Lung (tissue), 16 donors: Measurements from ENCODE around the gene DIDO1. TPM values are rescaled to one million over a fixed set of nuclear protein-coding genes. Genes with fewer than 3 reads are reported as not detected.

Experiments
- ATAC-seq: fragments of 200-7000 bp; cut with Tn5 transposase; one replicate; pipeline ENCODE4 v1.9.1; 2020; ENCODE audit warnings: moderate number of reproducible peaks; ENCODE audit not compliant: insufficient read depth, low FRiP score
- DNase-seq, 3 donors: peaks; one replicate each; pipeline ENCODE4 v3.0.0-alpha.2; 2013 to 2017
- H3K27ac ChIP-seq, 2 donors: one replicate each; pipeline ENCODE4 v1.5.1; 2013; ENCODE audit warnings: mild to moderate bottlenecking in 2 of 2, moderate library complexity in 2 of 2, control low read depth in 1 of 2, inconsistent platforms in 1 of 2, low read depth in 1 of 2, low read length in 1 of 2
- H3K27me3 ChIP-seq, 3 donors: one replicate each; pipeline ENCODE4 v1.5.1; 2013; ENCODE audit warnings: low read length in 2 of 3; ENCODE audit not compliant: control insufficient read depth in 3 of 3, insufficient read depth in 3 of 3
- H3K36me3 ChIP-seq, 4 donors: one replicate each; pipeline ENCODE4 v1.5.1; 2013; ENCODE audit warnings: low read length in 4 of 4, mild to moderate bottlenecking in 1 of 4, moderate library complexity in 1 of 4; ENCODE audit not compliant: control insufficient read depth in 4 of 4, insufficient read depth in 4 of 4
- H3K4me1 ChIP-seq, 5 donors: one replicate each; pipeline ENCODE4 v1.5.1; 2013; ENCODE audit warnings: low read length in 5 of 5, mild to moderate bottlenecking in 2 of 5, moderate library complexity in 1 of 5; ENCODE audit not compliant: control insufficient read depth in 5 of 5, insufficient read depth in 5 of 5
- H3K4me3 ChIP-seq: one replicate; pipeline ENCODE4 v1.5.1; 2013; ENCODE audit warnings: mild to moderate bottlenecking, control low read depth, moderate library complexity
- H3K9ac ChIP-seq, 2 donors: one replicate each; pipeline ENCODE4 v1.5.1; 2013; ENCODE audit warnings: low read length in 2 of 2, control low read depth in 1 of 2; ENCODE audit not compliant: insufficient read depth in 1 of 2
- H3K9me3 ChIP-seq, 4 donors: one replicate each; pipeline ENCODE4 v1.5.1; 2013; ENCODE audit warnings: low read length in 3 of 4, mild to moderate bottlenecking in 1 of 4, moderate library complexity in 1 of 4; ENCODE audit not compliant: control insufficient read depth in 4 of 4, insufficient read depth in 3 of 4
- CTCF ChIP-seq: IDR thresholded peaks from 2 replicates; pipeline ENCODE4 v1.5.1; 2012; ENCODE audit warnings: mild to moderate bottlenecking; ENCODE audit errors: control extremely low read depth, extremely low read depth
- WGBS, 2 donors: extraction: QIAGEN DNeasy Blood & Tissue Kit; methylation state at CpG; one replicate each; pipeline ENCODE4 v1.1.7; 2013; 5-methylcytosine and 5-hydroxymethylcytosine counted together
- long read RNA-seq, 5 donors: transcript quantifications; one replicate each; lab custom pipeline, GENCODE V29; 2026
- polyA plus RNA-seq, 2 donors: library from polyadenylated mRNA; stranded (reverse); fragments of 200-250 nt; gene quantifications; one replicate each; pipeline ENCODE4 v1.2.1, GENCODE V29; 2013
- total RNA-seq, 2 donors: library from RNA; depleted of rRNA in 1 of 2; stranded (reverse); fragments of >200 nt in 1 of 2; gene quantifications; one replicate each; pipeline ENCODE4 v1.2.1, GENCODE V29; 2014 to 2021
- donor health status: control.
- donor health status: control.
- donor health status: Bipolar disorder and iron deficiency.
- donor health status: healthy.
- donor health status: DM: yes; HTN: yes; CAD: no.

DIDO1 gene
- total RNA-seq (10 to 100 TPM; 50.4 to 71.2 TPM), polyA plus RNA-seq (10 to 100 TPM; 19.6 to 21.2 TPM)
- long read RNA-seq, donor 1, full-length matches to known transcripts: 8 of 54 reads
- long read RNA-seq, donor 1, partial matches to known transcripts: 5 of 54 reads
- long read RNA-seq, donor 1, other reads (novel, unspliced or antisense): 41 of 54 reads
- long read RNA-seq, donor 2, partial matches to known transcripts: 47 of 48 reads
- long read RNA-seq, donor 2, other reads (novel, unspliced or antisense): 0 of 48 reads
- long read RNA-seq, donor 3, transcript DIDO1-202 (6 exons, 2,707 nt): major isoform, 10 of 11 reads
- long read RNA-seq, donor 3, partial matches to known transcripts: 0 of 11 reads
- long read RNA-seq, donor 3, other reads (novel, unspliced or antisense): 0 of 11 reads
- long read RNA-seq, donor 4, partial matches to known transcripts: 13 of 17 reads
- long read RNA-seq, donor 4, other reads (novel, unspliced or antisense): 0 of 17 reads
- long read RNA-seq, donor 5, transcript DIDO1-202 (6 exons, 2,707 nt): major isoform, 6 of 14 reads
- long read RNA-seq, donor 5, partial matches to known transcripts: 6 of 14 reads
- long read RNA-seq, donor 5, other reads (novel, unspliced or antisense): 0 of 14 reads

- H3K27me3 ChIP-seq: no peaks in the 10 kb centered on the region
- H3K27ac ChIP-seq: peak within 1 kb of the TSS; percentile 99 to 100
- no peaks in the 10 kb centered on the region for H3K36me3 ChIP-seq
- peaks cover 0 to 1% (median 0%) of the 10 kb centered on the region in 4 donors for H3K9me3 ChIP-seq
- DNase-seq: peak; percentile 85 to 93 (median 86)
- H3K9ac ChIP-seq: peak within 1 kb of the TSS; percentile 82 to 83
- peak within 1 kb of the TSS; percentile 100 for H3K4me3 ChIP-seq
- peaks cover 22 to 55% (median 25%) of the 10 kb centered on the region in 5 donors for H3K4me1 ChIP-seq
- TF ChIP-seq CTCF: peak; percentile 58
- 2% methylated on average over 66 to 92 of the region's 92 CpGs for WGBS, 2 donors
- ATAC-seq: peak; percentile 85
These were observed at the start of gene DIDO1 for GRCh38 chr20:62926229-62927127. TSS of gene DIDO1 (minus strand) at chr20:62926505.

GRCh38 chr20:62975251-62975760 is 49.0 kb upstream of the DIDO1 start:
- DNase-seq: no peak
- H3K4me3 ChIP-seq: no peak overlapping the region
- ATAC-seq: no peak
- 77 to 78% methylated on average over 10 of the region's 10 CpGs for WGBS, 2 donors
- no peak overlapping the region for H3K9ac ChIP-seq
- H3K36me3 ChIP-seq: no peaks in the 10 kb centered on the region
- no peak overlapping the region for H3K27ac ChIP-seq
- peaks cover 0 to 2% (median 0%) of the 10 kb centered on the region in 4 donors for H3K9me3 ChIP-seq
- peaks cover 0 to 60% (median 41%) of the 10 kb centered on the region in 3 donors for H3K27me3 ChIP-seq
- TF ChIP-seq CTCF: no peak
- H3K4me1 ChIP-seq: no peaks in the 10 kb centered on the region

GRCh38 chr20:62972845-62973745 is 46.8 kb upstream of the DIDO1 start:
- Histone ChIP-seq H3K27me3 (peaks cover 0 to 45% (median 35%) of the 10 kb centered on the region in 3 donors), H3K4me3 (no peak overlapping the region), H3K9me3 (peaks cover 0 to 2% (median 0%) of the 10 kb centered on the region in 4 donors), H3K4me1 (peaks cover 0 to 3% (median 0%) of the 10 kb centered on the region in 5 donors), H3K9ac (no peak overlapping the region), H3K36me3 (no peaks in the 10 kb centered on the region), H3K27ac (no peak overlapping the region)
- no peak for TF ChIP-seq CTCF
- 13 to 22% methylated on average over 45 to 48 of the region's 48 CpGs for WGBS, 2 donors
- DNase-seq (no peak), ATAC-seq (peak; percentile 27)
